ENCODE data around the gene ZNF556. TPM values are rescaled to one million over a fixed set of nuclear protein-coding genes. Genes with fewer than 3 reads are reported as not detected.

ZNF556 gene
- polyA plus RNA-seq, 1 of the 3 experiments (the other 2 are of a cell fraction) = 0.46 TPM

GRCh38 chr19:2885736-2886135, 18.6 kb downstream of the ZNF556 start:
- Histone ChIP-seq H3K4me2 (no peak overlapping the region), H3K36me3 (replicated peaks in 1 of 2; ENCODE audit: control insufficient read depth in 1 of 2, insufficient read depth in 2 of 2, low read length in 1 of 2) (no peaks in the 10 kb centered on the region), H3K27ac (ENCODE audit: low read depth in 2 of 2, low read length in 1 of 2) (no peak overlapping the region), H3K9me3 (no peaks in the 10 kb centered on the region), H3K9ac (no peak overlapping the region), H2AFZ (ENCODE audit: low read depth) (no peak overlapping the region), H4K20me1 (ENCODE audit: insufficient read depth) (no peaks in the 10 kb centered on the region), H3K4me3 (ENCODE audit: low read depth in 2 of 2, low read length in 1 of 2) (no peak overlapping the region), H3K27me3 (ENCODE audit: insufficient read depth) (no peaks in the 10 kb centered on the region), H3K4me1 (ENCODE audit: control insufficient read depth in 1 of 2, insufficient read depth in 2 of 2, low read depth in 1 of 2, low read length in 1 of 2) (peaks cover 0 to 3% of the 10 kb centered on the region in 2 experiments; a peak in 1 of 4 replicates), H3K79me2 (ENCODE audit: insufficient read depth) (no peaks in the 10 kb centered on the region), H3K9me2 (no peaks in the 10 kb centered on the region), H3F3A (replicated peaks; ENCODE audit: insufficient read depth) (no peaks in the 10 kb centered on the region)
- DNase-seq = no peak
- POLR2A ChIA-PET = no interaction called here
- no peak for TF ChIP-seq FOXM1 (IDR thresholded peaks at IDR 0.05; ENCODE audit: low read depth)
- TF ChIP-seq GATA2 (CRISPR knock-in tag; IDR thresholded peaks at IDR 0.05) = no peak
- no peak for TF ChIP-seq MAX (IDR thresholded peaks at IDR 0.05; ENCODE audit: low read depth)
- no peak for TF ChIP-seq EP300 (IDR thresholded peaks at IDR 0.05; ENCODE audit: borderline replicate concordance in 1 of 2, low read depth in 1 of 2, low read length in 1 of 2)
- TF ChIP-seq TEAD4 (IDR thresholded peaks at IDR 0.05; ENCODE audit: borderline replicate concordance, insufficient read depth) = no peak
- TF ChIP-seq PBX3 (IDR thresholded peaks at IDR 0.05) = no peak
- TF ChIP-seq SMC3 (IDR thresholded peaks at IDR 0.05; ENCODE audit: low read depth, low read length) = no peak
- TF ChIP-seq FOSL2 (IDR thresholded peaks at IDR 0.05; ENCODE audit: borderline replicate concordance, low read depth) = no peak
- no peak for TF ChIP-seq NFIC (IDR thresholded peaks at IDR 0.05; ENCODE audit: borderline replicate concordance)
- TF ChIP-seq ZBTB33 (IDR thresholded peaks at IDR 0.05; ENCODE audit: borderline replicate concordance, low read depth) = no peak
- TF ChIP-seq USF1 (IDR thresholded peaks at IDR 0.05; ENCODE audit: borderline replicate concordance, low read depth) = no peak
- TF ChIP-seq CHD2 (IDR thresholded peaks at IDR 0.05; ENCODE audit: low read length, partially characterized antibody) = no peak
- no peak for TF ChIP-seq RXRA (IDR thresholded peaks at IDR 0.05; ENCODE audit: borderline replicate concordance, low read depth)
- TF ChIP-seq USF2 (IDR thresholded peaks at IDR 0.05; ENCODE audit: borderline replicate concordance, low read depth, low read length) = no peak
- TF ChIP-seq MEF2A (IDR thresholded peaks at IDR 0.05; ENCODE audit: borderline replicate concordance, low read depth) = no peak
- TF ChIP-seq NRF1 (IDR thresholded peaks at IDR 0.05; ENCODE audit: low read depth, low read length) = no peak
- TF ChIP-seq REST (IDR thresholded peaks at IDR 0.05; ENCODE audit: low read depth, low read length) = no peak
- TF ChIP-seq MXI1 (IDR thresholded peaks at IDR 0.05; ENCODE audit: low read depth, low read length) = no peak
- CTCF ChIA-PET = interaction anchor here (1.2 to 2.6 kb wide), 2 partner anchors 8 to 38 kb away, joined by 3 to 15 read pairs; no protein-coding TSS in a partner anchor
- WGBS (ENCODE audit: low lambda C conversion rate) = 71% methylated on average over 14 of the region's 17 CpGs

Measured in SK-N-SH (cell line).